Measurements from ENCODE around the gene APLNR.

DNA sequence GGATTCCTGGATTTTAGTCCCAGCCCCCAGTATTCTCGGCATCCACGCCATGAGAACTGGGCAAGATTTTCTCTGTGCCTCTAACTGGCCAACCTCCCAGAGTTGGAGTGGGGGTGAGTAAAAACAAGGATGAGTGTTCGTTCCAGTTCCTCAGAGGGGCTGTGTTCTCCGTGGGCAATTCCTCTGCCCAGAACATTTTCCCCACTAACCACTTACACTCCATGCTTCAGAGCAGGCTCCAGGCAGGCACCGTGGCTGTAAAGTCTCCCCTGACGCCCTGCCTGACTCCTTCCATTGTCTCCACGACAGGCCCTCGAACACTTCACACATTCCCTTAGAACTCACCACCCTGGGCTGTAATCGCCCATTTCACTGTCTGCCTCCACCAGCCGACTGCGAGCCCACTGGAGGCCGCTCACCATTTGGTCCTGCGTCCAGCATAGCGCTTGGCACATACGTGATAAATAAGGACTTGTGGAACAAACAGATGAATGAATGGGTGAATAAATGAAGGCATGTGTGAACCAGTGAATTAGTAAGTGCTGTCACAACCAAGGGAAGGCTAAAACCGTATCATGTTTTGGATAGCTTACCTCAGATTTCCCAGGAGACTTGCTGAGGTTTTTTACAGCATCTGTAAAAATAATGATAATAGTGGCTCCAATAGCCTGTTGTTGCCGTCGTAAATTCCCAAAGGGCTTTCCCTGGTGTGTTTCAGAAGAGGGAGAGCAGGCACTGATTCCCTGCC, 6.1 kb downstream of the APLNR start:
- TF ChIP-seq CTCF (IDR thresholded peaks at IDR 0.05; ENCODE audit: low read length) (no peak), EZH2 (IDR thresholded peaks at IDR 0.05; ENCODE audit: borderline replicate concordance, low read length) (no peak)
